Hepatocyte (in vitro differentiated cells): Measurements from ENCODE around the gene DNAAF8. TPM values are rescaled to one million over a fixed set of nuclear protein-coding genes. Genes with fewer than 3 reads are reported as not detected.
A peak's percentile ranks its signal among the peaks of the same experiment; 100 is the strongest.

Source experiments
- DNase-seq: peaks from one replicate; pipeline ENCODE4 v3.0.0-alpha.2; 2016; ENCODE audit warnings: low spot score
- H2AFZ ChIP-seq: fragments of 200-600 bp; sonication (generic); 2 replicates; pipeline ENCODE4 v1.6.0; 2016; ENCODE audit warnings: antibody characterized with exemption, mild to moderate bottlenecking
- H3K27ac ChIP-seq: fragments of 200-600 bp; sonication (generic); 2 replicates; pipeline ENCODE4 v1.5.1; 2016; ENCODE audit warnings: mild to moderate bottlenecking
- H3K27me3 ChIP-seq: fragments of 200-600 bp; sonication (generic); 2 replicates; pipeline ENCODE4 v1.6.1; 2016
- H3K36me3 ChIP-seq: fragments of 200-600 bp; sonication (generic); replicated peaks from 2 replicates; pipeline ENCODE4 v1.5.1; 2016; ENCODE audit warnings: low read depth; ENCODE audit not compliant: insufficient read depth
- H3K4me1 ChIP-seq: fragments of 200-600 bp; sonication (generic); 2 replicates; pipeline ENCODE4 v1.5.1; 2016; ENCODE audit warnings: mild to moderate bottlenecking, moderate library complexity; ENCODE audit not compliant: insufficient read depth
- H3K4me2 ChIP-seq: fragments of 200-600 bp; sonication (generic); 2 replicates; pipeline ENCODE4 v1.6.0; 2016
- H3K4me3 ChIP-seq: fragments of 200-600 bp; sonication (generic); 2 replicates; pipeline ENCODE4 v1.5.1; 2016; ENCODE audit warnings: mild to moderate bottlenecking
- H3K79me2 ChIP-seq: fragments of 200-600 bp; sonication (generic); 2 replicates; pipeline ENCODE4 v1.6.0; 2017; ENCODE audit warnings: mild to moderate bottlenecking
- H3K9me2 ChIP-seq: fragments of 200-600 bp; sonication (generic); replicated peaks from 2 replicates; pipeline ENCODE4 v1.6.0; 2017; ENCODE audit warnings: mild to moderate bottlenecking; ENCODE audit not compliant: insufficient read depth
- H3K9me3 ChIP-seq: fragments of 200-600 bp; sonication (generic); 2 replicates; pipeline ENCODE4 v1.5.1; 2016; ENCODE audit warnings: low read depth, mild to moderate bottlenecking
- H4K20me1 ChIP-seq: fragments of 200-600 bp; sonication (generic); 2 replicates; pipeline ENCODE4 v1.6.0; 2016; ENCODE audit warnings: mild to moderate bottlenecking; ENCODE audit not compliant: insufficient read depth, poor library complexity, severe bottlenecking
- CTCF ChIP-seq: fragments of 200-600 bp; sonication (generic); IDR thresholded peaks from 2 replicates; pipeline ENCODE4 v1.5.1; 2016; ENCODE audit warnings: antibody characterized with exemption, mild to moderate bottlenecking; ENCODE audit not compliant: poor library complexity
- EZH2 ChIP-seq: fragments of 200-600 bp; sonication (generic); IDR thresholded peaks from 2 replicates; pipeline ENCODE4 v1.6.1; 2016; ENCODE audit warnings: antibody characterized with exemption, mild to moderate bottlenecking, borderline replicate concordance
- EZH2phosphoT487 ChIP-seq: fragments of 200-600 bp; sonication (generic); IDR thresholded peaks from one replicate; pipeline ENCODE4 v1.6.1; 2018; ENCODE audit warnings: antibody characterized with exemption, mild to moderate bottlenecking, low read depth, moderate library complexity; ENCODE audit not compliant: unreplicated experiment, severe bottlenecking
- WGBS: methylation state at CpG from one replicate; pipeline ENCODE4 v1.1.6; 2016; ENCODE audit warnings: low lambda C conversion rate; ENCODE audit errors: missing lambda C conversion rate; 5-methylcytosine and 5-hydroxymethylcytosine counted together
- polyA plus RNA-seq: library from polyadenylated mRNA; unstranded; fragments of >200 nt; fragmentation: Nextera tagmentation; extraction: Ambion mirVana; gene quantifications from 2 replicates; pipeline ENCODE4 v1.2.1, GENCODE V29; 2016
- total RNA-seq: library from RNA; depleted of rRNA; stranded (reverse); fragments of >200 nt; gene quantifications from 2 replicates; pipeline ENCODE4 v1.2.3, GENCODE V29; 2014

The DNAAF8 gene
- total and polyA plus RNA-seq, 2 experiments from 2014 or later, result 0.23 to 1.6 TPM

GRCh38 chr16:4685776-4686496 lies 48.4 kb upstream of the DNAAF8 start:
- Histone ChIP-seq H3K79me2 (no peaks in the 10 kb centered on the region), H3K4me2 (no peak overlapping the region), H3K9me2 (no peaks in the 10 kb centered on the region), H3K27me3 (no peaks in the 10 kb centered on the region), H3K4me3 (no peak overlapping the region), H3K27ac (no peak overlapping the region), H4K20me1 (no peaks in the 10 kb centered on the region), H3K9me3 (no peaks in the 10 kb centered on the region), H2AFZ (no peak overlapping the region), H3K36me3 (no peaks in the 10 kb centered on the region), H3K4me1 (no peaks in the 10 kb centered on the region)
- peak; percentile 4 for DNase-seq
- 98% methylated on average over 33 of the region's 38 CpGs for WGBS
- TF ChIP-seq EZH2phosphoT487 (no peak), CTCF (no peak), EZH2 (no peak)

GRCh38 chr16:4686497-4687210 lies 47.7 kb upstream of the DNAAF8 start:
- WGBS, result 93% methylated on average over 26 of the region's 27 CpGs
- H3K9me3 ChIP-seq, result no peaks in the 10 kb centered on the region
- no peak overlapping the region for H3K27ac ChIP-seq
- no peaks in the 10 kb centered on the region for H4K20me1 ChIP-seq
- no peaks in the 10 kb centered on the region for H3K9me2 ChIP-seq
- H3K79me2 ChIP-seq, result no peaks in the 10 kb centered on the region
- no peaks in the 10 kb centered on the region for H3K36me3 ChIP-seq
- no peak overlapping the region for H2AFZ ChIP-seq
- H3K4me2 ChIP-seq, result no peak overlapping the region
- H3K27me3 ChIP-seq, result no peaks in the 10 kb centered on the region
- DNase-seq, result peak; percentile 2
- no peaks in the 10 kb centered on the region for H3K4me1 ChIP-seq
- no peak overlapping the region for H3K4me3 ChIP-seq
- TF ChIP-seq CTCF (no peak), EZH2phosphoT487 (no peak), EZH2 (no peak)

- 93% methylated on average over 8 of the region's 8 CpGs for WGBS
- H4K20me1 ChIP-seq, result no peaks in the 10 kb centered on the region
- H3K36me3 ChIP-seq, result no peaks in the 10 kb centered on the region
- H3K4me2 ChIP-seq, result no peak overlapping the region
- no peak overlapping the region for H3K27ac ChIP-seq
- no peaks in the 10 kb centered on the region for H3K9me2 ChIP-seq
- no peaks in the 10 kb centered on the region for H3K27me3 ChIP-seq
- DNase-seq, result peak; percentile 2
- no peaks in the 10 kb centered on the region for H3K9me3 ChIP-seq
- TF ChIP-seq EZH2phosphoT487 (no peak), CTCF (no peak)
- no peaks in the 10 kb centered on the region for H3K79me2 ChIP-seq
- H3K4me1 ChIP-seq, result no peaks in the 10 kb centered on the region
- no peak overlapping the region for H2AFZ ChIP-seq
- no peak overlapping the region for H3K4me3 ChIP-seq
Measured at GRCh38 chr16:4687416-4687815, 46.9 kb upstream of the DNAAF8 start.
